ENCODE measurements around the gene SERINC2. TPM values are rescaled to one million over a fixed set of nuclear protein-coding genes. Genes with fewer than 3 reads are reported as not detected.
"Not testable (repeated sequence)": the region's sequence is repeated elsewhere in the genome, so short reads cannot be mapped to it uniquely, and the experiment has no call there.

The SERINC2 gene
- total RNA-seq, 1 donor from 2014 or later: 12.1 TPM

DNA sequence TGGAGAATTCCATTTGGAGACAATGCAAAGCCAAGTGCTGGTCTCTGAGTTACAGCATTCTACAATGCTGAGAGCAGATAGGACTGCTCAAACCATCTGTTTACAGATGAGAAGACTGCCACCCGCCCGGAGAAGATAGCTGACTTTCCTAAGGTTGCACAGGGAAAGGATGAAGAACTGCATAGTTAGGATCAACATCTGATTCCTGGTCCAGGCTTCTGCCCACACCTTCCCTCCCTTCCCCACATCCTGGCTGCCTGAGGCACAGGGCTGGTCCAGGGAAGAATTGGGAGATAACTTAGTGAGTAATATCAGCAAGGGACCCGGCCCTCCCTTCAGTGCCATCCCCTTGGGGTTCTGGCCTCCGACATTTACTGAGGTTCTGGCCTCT, 2.0 kb downstream of the SERINC2 start:
- no peak for DNase-seq

DNA sequence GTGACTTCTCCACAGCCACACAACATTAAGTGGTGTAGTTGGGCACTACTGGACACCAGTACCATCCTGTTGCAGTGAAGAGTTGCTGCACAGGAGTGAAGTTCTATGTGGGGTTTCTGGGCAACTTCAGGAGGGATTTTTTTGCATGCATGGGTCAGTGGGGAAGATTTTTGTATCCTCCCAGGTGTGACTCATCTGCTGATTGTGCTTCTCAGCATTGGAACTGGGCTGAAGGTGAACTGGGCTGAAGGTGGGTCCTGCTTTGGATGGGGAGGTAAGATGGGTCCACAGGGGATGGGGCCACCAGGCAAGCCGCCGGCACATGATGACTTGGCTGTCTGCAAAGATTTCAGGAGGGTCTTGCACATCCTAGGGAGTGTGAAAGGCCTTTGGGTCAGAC, 2.6 kb downstream of the SERINC2 start:
- DNase-seq: no peak

DNA sequence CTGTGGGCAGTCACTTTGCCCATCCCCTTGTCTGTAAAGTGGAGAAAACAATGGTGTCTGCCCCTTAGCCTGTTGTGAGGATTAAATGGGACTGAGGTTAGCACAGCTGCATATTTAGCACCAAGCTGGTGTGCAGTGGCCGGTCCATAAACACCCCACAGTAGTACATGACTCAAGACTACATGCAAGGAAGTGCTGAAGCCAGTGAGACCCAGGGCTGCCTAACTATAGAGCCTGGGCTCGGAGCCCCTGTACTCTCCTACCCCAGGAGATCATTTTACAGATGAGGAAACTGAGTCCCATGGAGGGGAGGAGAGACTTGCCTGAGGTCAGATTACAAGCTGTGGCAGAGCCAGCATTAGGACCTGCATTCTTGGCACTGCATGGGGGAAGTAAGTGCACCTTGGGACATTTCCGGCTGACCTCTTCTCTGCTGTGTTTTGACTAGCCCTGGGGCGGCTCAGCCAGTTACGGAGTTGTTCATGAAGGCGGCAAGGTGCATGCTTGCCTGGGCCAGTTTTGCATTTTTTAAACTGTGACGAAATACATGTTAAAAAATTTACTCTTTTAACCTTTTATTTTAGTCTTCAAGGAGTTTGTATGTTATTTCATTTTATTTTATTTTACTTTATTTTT, 3.2 kb downstream of the SERINC2 start:
- no peak for DNase-seq

GRCh38 chr1:31417148-31417547, 4.1 kb downstream of the SERINC2 start:
- DNase-seq: no peak

- no peak for DNase-seq
These were observed 5.8 kb downstream of the SERINC2 start for GRCh38 chr1:31418626-31419323.

DNA sequence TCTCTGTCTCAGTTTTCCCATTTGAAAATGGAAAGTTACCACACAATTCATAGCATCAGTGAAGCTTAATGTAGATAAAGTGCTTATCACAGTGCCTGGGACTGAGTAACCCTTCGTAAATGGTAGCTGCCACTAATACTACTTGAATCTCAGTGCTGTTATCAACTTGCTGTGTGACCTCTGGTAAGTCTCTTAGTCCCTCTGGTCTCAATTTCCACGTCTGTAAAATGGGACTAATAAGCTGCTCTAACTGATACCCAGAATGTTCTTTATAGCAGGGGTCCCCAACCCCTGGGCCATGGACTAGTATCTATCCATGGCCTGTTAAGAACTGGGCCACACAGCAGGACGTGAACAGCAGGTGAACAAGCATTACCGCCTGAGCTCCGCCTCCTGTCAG, 7.7 kb downstream of the SERINC2 start:
- DNase-seq: no peak

GRCh38 chr1:31421371-31422040, 8.5 kb downstream of the SERINC2 start:
- DNase-seq: peak; percentile 50

GRCh38 chr1:31422505-31423319, 9.7 kb downstream of the SERINC2 start:
- DNase-seq: peak; percentile 88

DNA sequence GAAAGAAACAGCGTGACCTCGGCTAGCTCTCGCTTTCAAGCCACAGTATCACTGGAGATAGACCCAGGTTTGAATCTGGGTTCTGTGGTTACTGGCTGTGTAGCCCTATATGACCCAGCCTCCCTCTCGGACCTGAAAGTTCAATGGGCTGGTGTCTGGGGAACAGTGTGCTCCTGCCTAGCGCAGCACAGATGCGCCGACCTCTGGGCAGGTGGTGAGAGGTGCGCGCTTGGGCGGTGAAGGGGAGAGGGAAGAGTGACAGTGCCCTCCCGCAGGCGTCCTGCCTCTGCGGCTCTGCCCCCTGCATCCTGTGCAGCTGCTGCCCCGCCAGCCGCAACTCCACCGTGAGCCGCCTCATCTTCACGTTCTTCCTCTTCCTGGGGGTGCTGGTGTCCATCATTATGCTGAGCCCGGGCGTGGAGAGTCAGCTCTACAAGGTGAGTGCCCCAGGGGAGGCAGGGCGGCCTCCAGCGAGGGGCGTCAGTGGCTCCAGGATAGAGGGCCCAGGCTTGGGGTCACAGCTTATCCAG, 10.5 kb downstream of the SERINC2 start:
- no peak for DNase-seq

DNA sequence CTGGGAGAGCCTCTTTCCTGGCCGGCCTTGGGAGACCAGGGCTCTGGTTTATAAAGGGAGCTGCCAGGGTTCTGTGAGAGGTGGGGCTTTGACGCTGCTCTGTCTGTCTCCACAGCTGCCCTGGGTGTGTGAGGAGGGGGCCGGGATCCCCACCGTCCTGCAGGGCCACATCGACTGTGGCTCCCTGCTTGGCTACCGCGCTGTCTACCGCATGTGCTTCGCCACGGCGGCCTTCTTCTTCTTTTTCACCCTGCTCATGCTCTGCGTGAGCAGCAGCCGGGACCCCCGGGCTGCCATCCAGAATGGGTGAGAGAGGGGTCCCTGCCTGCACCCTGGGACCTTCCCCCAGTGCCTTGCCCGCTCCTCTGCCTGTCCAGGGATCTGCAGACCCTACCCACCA, 11.6 kb downstream of the SERINC2 start:
- DNase-seq: no peak

DNA sequence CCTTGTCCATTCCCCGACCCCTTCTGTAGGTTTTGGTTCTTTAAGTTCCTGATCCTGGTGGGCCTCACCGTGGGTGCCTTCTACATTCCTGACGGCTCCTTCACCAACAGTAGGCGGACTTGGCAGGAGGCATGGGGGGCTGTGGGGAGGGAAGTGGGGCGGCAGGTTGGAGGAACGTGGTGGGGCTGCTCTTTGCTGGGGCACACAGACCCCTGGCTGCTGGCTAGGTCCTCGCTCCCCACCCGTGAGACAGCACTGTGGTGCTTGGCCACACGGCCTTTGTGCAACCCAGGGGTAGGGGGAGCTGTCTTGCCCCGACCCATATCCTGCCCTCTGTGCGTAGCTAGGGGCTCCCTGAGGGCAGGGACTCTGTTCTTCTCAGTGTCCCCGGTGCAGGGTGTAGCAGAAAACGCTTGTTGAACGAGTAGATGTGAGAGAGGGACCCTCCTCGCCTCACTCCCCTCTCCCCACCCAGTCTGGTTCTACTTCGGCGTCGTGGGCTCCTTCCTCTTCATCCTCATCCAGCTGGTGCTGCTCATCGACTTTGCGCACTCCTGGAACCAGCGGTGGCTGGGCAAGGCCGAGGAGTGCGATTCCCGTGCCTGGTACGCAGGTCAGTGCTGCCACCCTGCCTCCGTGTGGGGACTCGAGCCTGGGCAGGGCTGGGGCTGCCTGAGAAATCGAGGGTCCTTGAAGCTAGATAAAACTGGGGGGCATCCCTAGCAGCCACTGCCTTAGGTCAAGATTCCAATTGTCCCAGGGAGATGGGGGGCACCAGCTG, 12.5 kb downstream of the SERINC2 start:
- no peak for DNase-seq

- no peak for DNase-seq
These were observed 13.4 kb downstream of the SERINC2 start for GRCh38 chr1:31426249-31426922.

DNA sequence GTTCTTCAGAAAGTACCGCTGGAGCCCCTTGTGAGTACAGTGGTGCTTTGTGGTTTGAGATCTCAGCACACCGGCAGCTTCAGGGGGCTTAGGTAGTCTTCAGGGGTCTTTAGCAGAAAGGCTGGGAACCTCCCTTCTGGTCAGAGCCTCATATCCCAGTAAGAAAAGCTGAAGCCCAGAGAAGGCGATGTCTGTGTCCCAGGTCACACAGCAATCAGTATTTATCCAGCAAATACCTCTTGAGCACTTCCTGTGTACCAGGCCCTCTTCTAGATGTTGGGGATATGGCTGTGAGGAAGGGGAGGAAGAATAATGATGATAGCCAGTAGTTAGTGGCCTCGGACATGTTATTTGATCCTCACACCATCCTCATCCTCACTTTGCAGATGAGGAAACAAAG, 14.3 kb downstream of the SERINC2 start:
- no peak for DNase-seq

- no peak for DNase-seq
These were observed 15.6 kb downstream of the SERINC2 start for GRCh38 chr1:31428436-31429221.

DNA sequence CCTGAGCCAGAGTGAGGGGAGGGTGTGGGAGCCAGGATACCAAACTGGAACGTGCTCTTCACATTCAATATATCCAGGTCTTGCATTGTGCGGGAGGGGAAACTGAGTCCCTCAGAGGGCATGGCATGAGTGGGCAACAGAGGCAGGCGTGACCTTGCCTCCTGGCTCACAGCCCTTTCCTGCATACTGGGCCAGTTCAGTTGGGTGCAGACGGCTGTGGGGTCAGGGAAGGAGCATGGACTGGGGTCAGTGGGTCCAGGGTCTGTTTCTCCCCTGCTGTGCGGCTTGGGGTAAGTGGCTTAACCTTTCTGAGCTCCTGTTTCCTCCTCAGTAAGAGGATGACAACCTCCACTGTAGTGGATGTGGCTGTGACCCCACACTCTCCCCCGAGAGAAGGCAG, 16.6 kb downstream of the SERINC2 start:
- no peak for DNase-seq

DNA sequence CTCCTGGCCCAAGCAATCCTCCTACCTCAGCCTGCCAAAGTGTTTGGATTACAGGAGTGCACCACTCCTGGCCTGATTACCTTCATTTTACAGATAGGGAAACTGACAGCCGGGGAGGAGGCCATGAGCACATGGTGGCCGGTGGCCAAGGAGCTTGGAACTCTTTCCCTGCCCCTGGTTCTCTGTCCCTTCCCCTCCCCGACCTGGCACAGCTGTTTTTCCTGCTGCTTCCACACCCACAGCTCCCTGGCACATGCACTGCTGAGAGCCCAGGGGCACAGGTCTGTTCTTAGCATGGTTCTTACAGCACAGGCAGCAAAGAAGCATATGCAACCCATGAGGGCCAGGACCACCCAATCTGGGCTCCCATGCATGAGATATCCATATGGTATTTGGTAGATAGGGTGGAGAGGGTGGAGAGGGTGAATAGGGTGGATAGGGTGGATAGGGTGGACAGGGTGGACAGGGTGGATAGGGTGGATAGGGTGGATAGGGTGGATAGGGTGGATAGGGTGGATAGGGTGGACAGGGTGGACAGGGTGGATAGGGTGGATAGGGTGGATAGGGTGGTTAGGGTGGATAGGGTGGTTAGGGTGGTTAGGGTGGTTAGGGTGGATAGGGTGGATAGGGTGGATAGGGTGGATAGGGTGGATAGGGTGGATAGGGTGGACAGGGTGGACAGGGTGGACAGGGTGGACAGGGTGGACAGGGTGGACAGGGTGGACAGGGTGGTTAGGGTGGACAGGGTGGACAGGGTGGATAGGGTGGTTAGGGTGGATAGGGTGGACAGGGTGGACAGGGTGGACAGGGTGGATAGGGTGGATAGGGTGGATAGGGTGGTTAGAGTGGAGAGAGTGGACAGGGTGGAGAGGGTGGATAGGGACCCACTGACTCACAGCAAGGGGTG, 18.6 kb downstream of the SERINC2 start:
- DNase-seq: not testable (repeated sequence)

GRCh38 chr1:31432592-31433395, 19.8 kb downstream of the SERINC2 start:
- no peak for DNase-seq

- no peak for DNase-seq
These were observed 20.4 kb downstream of the SERINC2 start for GRCh38 chr1:31433396-31433930.
